ENCODE measurements around the gene C11orf65. TPM values are rescaled to one million over a fixed set of nuclear protein-coding genes. Genes with fewer than 3 reads are reported as not detected.

Gene C11orf65
- total and polyA plus RNA-seq, 4 donors: 0.33 to 1.2 (median 0.68) TPM

DNA sequence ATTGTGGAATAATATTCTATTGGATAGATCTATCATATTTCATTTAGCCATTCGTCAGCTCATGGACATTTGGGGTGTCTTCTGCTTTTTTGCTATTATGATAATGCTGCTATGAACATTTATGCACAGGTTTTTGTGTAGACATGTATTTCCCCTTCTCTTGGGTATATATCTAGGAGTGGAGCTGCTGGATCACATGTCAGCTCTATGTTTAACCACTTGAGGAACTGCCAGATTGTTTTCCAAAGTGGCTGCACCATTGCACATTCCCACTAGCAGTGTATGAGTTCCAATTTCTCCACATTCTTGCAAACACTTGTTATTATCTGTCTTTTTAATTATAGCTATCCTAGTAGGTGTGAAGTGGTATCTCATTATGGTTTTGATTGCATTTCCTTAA is 75.0 kb downstream of the C11orf65 start:
- no peak overlapping the region for H3K9ac ChIP-seq (ENCODE audit: low read depth in 1 of 2, low read length in 2 of 2)
- no peak overlapping the region for H3K4me3 ChIP-seq (ENCODE audit: low read depth in 1 of 3, low read length in 3 of 3)
- no peak for DNase-seq (ENCODE audit: low spot score)
- no peak overlapping the region for H3K27ac ChIP-seq (ENCODE audit: low read depth in 1 of 2, low read length in 2 of 2)
- H3K4me1 ChIP-seq (ENCODE audit: control insufficient read depth in 4 of 4, insufficient read depth in 4 of 4, low read length in 3 of 4): no peaks in the 10 kb centered on the region
- no peaks in the 10 kb centered on the region for H3K36me3 ChIP-seq (ENCODE audit: control insufficient read depth in 4 of 4, insufficient read depth in 3 of 4, low read depth in 1 of 4, low read length in 3 of 4)
- H3K9me3 ChIP-seq (ENCODE audit: control insufficient read depth in 4 of 4, low read length in 3 of 4): no peaks in the 10 kb centered on the region
- 93% methylated on average over 1 of the region's 1 CpG for WGBS
- TF ChIP-seq, protein P1, sequence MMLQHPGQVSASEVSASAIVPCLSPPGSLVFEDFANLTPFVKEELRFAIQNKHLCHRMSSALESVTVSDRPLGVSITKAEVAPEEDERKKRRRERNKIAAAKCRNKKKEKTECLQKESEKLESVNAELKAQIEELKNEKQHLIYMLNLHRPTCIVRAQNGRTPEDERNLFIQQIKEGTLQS (IDR thresholded peaks at IDR 0.05): no peak
- TF ChIP-seq FOXA1 (IDR thresholded peaks at IDR 0.05) (no peak), RXRA (IDR thresholded peaks at IDR 0.05) (no peak), EGR1 (IDR thresholded peaks at IDR 0.05; ENCODE audit: low read depth in 2 of 2) (no peak), TAF1 (conservative IDR thresholded peaks at IDR 0.05) (no peak), HNF4A (conservative IDR thresholded peaks at IDR 0.05) (no peak), SP1 (IDR thresholded peaks at IDR 0.05) (no peak), JUND (IDR thresholded peaks at IDR 0.05) (no peak), GABPA (IDR thresholded peaks at IDR 0.05 in 1 of 2, conservative IDR thresholded peaks at IDR 0.05 in 1 of 2) (no peak), YY1 (IDR thresholded peaks at IDR 0.05) (no peak), FOXA2 (IDR thresholded peaks at IDR 0.05) (no peak), RAD21 (IDR thresholded peaks at IDR 0.05) (no peak), NR2F2 (IDR thresholded peaks at IDR 0.05) (no peak), HNF4G (IDR thresholded peaks at IDR 0.05) (no peak)
- TF ChIP-seq, protein P2, sequence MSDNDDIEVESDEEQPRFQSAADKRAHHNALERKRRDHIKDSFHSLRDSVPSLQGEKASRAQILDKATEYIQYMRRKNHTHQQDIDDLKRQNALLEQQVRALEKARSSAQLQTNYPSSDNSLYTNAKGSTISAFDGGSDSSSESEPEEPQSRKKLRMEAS (IDR thresholded peaks at IDR 0.05): no peak
- TF ChIP-seq, protein P3, sequence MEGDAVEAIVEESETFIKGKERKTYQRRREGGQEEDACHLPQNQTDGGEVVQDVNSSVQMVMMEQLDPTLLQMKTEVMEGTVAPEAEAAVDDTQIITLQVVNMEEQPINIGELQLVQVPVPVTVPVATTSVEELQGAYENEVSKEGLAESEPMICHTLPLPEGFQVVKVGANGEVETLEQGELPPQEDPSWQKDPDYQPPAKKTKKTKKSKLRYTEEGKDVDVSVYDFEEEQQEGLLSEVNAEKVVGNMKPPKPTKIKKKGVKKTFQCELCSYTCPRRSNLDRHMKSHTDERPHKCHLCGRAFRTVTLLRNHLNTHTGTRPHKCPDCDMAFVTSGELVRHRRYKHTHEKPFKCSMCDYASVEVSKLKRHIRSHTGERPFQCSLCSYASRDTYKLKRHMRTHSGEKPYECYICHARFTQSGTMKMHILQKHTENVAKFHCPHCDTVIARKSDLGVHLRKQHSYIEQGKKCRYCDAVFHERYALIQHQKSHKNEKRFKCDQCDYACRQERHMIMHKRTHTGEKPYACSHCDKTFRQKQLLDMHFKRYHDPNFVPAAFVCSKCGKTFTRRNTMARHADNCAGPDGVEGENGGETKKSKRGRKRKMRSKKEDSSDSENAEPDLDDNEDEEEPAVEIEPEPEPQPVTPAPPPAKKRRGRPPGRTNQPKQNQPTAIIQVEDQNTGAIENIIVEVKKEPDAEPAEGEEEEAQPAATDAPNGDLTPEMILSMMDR (IDR thresholded peaks at IDR 0.05; ENCODE audit: low read depth, low read length, missing input control): no peak
- TF ChIP-seq, protein P4, sequence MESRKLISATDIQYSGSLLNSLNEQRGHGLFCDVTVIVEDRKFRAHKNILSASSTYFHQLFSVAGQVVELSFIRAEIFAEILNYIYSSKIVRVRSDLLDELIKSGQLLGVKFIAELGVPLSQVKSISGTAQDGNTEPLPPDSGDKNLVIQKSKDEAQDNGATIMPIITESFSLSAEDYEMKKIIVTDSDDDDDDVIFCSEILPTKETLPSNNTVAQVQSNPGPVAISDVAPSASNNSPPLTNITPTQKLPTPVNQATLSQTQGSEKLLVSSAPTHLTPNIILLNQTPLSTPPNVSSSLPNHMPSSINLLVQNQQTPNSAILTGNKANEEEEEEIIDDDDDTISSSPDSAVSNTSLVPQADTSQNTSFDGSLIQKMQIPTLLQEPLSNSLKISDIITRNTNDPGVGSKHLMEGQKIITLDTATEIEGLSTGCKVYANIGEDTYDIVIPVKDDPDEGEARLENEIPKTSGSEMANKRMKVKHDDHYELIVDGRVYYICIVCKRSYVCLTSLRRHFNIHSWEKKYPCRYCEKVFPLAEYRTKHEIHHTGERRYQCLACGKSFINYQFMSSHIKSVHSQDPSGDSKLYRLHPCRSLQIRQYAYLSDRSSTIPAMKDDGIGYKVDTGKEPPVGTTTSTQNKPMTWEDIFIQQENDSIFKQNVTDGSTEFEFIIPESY (IDR thresholded peaks at IDR 0.05): no peak
- TF ChIP-seq, protein P5, sequence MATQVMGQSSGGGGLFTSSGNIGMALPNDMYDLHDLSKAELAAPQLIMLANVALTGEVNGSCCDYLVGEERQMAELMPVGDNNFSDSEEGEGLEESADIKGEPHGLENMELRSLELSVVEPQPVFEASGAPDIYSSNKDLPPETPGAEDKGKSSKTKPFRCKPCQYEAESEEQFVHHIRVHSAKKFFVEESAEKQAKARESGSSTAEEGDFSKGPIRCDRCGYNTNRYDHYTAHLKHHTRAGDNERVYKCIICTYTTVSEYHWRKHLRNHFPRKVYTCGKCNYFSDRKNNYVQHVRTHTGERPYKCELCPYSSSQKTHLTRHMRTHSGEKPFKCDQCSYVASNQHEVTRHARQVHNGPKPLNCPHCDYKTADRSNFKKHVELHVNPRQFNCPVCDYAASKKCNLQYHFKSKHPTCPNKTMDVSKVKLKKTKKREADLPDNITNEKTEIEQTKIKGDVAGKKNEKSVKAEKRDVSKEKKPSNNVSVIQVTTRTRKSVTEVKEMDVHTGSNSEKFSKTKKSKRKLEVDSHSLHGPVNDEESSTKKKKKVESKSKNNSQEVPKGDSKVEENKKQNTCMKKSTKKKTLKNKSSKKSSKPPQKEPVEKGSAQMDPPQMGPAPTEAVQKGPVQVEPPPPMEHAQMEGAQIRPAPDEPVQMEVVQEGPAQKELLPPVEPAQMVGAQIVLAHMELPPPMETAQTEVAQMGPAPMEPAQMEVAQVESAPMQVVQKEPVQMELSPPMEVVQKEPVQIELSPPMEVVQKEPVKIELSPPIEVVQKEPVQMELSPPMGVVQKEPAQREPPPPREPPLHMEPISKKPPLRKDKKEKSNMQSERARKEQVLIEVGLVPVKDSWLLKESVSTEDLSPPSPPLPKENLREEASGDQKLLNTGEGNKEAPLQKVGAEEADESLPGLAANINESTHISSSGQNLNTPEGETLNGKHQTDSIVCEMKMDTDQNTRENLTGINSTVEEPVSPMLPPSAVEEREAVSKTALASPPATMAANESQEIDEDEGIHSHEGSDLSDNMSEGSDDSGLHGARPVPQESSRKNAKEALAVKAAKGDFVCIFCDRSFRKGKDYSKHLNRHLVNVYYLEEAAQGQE (IDR thresholded peaks at IDR 0.05): no peak
- H3K27me3 ChIP-seq (ENCODE audit: control insufficient read depth in 4 of 4, insufficient read depth in 4 of 4, low read length in 3 of 4): no peaks in the 10 kb centered on the region
